ENCODE measurements around the gene GOLGA2.

The GOLGA2 gene

GRCh38 chr9:128262687-128263086 lies 13.1 kb downstream of the GOLGA2 start:
- no peak for DNase-seq (ENCODE audit: low read depth)

GRCh38 chr9:128260340-128260739 lies 15.5 kb downstream of the GOLGA2 start:
- DNase-seq (ENCODE audit: low read depth): no peak
- no peak overlapping the region for H3K4me3 ChIP-seq (ENCODE audit: low read depth, low read length)

More at GRCh38 chr9:128262687-128263086, 13.1 kb downstream of the GOLGA2 start:
- no peak overlapping the region for H3K4me3 ChIP-seq (ENCODE audit: low read depth, low read length)

- DNase-seq (ENCODE audit: low read depth): no peak
Observed at GRCh38 chr9:128259156-128259555, 16.7 kb downstream of the GOLGA2 start.

GRCh38 chr9:128258326-128258725 lies 17.5 kb downstream of the GOLGA2 start:
- no peak overlapping the region for H3K4me3 ChIP-seq (ENCODE audit: low read depth, low read length)
- no peak for DNase-seq (ENCODE audit: low read depth)

More at GRCh38 chr9:128259156-128259555, 16.7 kb downstream of the GOLGA2 start:
- H3K4me3 ChIP-seq (ENCODE audit: low read depth, low read length): no peak overlapping the region

GRCh38 chr9:128257907-128258306 lies 17.9 kb downstream of the GOLGA2 start:
- H3K4me3 ChIP-seq (ENCODE audit: low read depth, low read length): no peak overlapping the region

GRCh38 chr9:128257086-128257825 lies 18.6 kb downstream of the GOLGA2 start:
- DNase-seq (ENCODE audit: low read depth): no peak
- H3K4me3 ChIP-seq (ENCODE audit: low read depth, low read length): no peak overlapping the region

More at GRCh38 chr9:128257907-128258306, 17.9 kb downstream of the GOLGA2 start:
- no peak for DNase-seq (ENCODE audit: low read depth)

- H3K4me3 ChIP-seq (ENCODE audit: low read depth, low read length): no peak overlapping the region
- DNase-seq (ENCODE audit: low read depth): no peak
Observed at GRCh38 chr9:128254855-128255759, 20.7 kb downstream of the GOLGA2 start.

- no peak overlapping the region for H3K4me3 ChIP-seq (ENCODE audit: low read depth, low read length)
- no peak for DNase-seq (ENCODE audit: low read depth)
Observed at GRCh38 chr9:128254362-128254761, 21.4 kb downstream of the GOLGA2 start.

GRCh38 chr9:128253991-128254346 lies 21.8 kb downstream of the GOLGA2 start:
- no peak overlapping the region for H3K4me3 ChIP-seq (ENCODE audit: low read depth, low read length)
- DNase-seq (ENCODE audit: low read depth): no peak

GRCh38 chr9:128253140-128253990 lies 22.4 kb downstream of the GOLGA2 start:
- no peak overlapping the region for H3K4me3 ChIP-seq (ENCODE audit: low read depth, low read length)
- DNase-seq (ENCODE audit: low read depth): no peak

- DNase-seq (ENCODE audit: low read depth): no peak
- H3K4me3 ChIP-seq (ENCODE audit: low read depth, low read length): no peak overlapping the region
Observed at GRCh38 chr9:128252317-128253139, 23.3 kb downstream of the GOLGA2 start.

GRCh38 chr9:128251732-128252100 lies 24.1 kb downstream of the GOLGA2 start:
- no peak for DNase-seq (ENCODE audit: low read depth)
- no peak overlapping the region for H3K4me3 ChIP-seq (ENCODE audit: low read depth, low read length)

- no peak for DNase-seq (ENCODE audit: low read depth)
- H3K4me3 ChIP-seq (ENCODE audit: low read depth, low read length): peak overlapping the region; percentile 41
Observed at GRCh38 chr9:128250839-128251731, 24.7 kb downstream of the GOLGA2 start.

- peak overlapping the region; percentile 41 for H3K4me3 ChIP-seq (ENCODE audit: low read depth, low read length)
- DNase-seq (ENCODE audit: low read depth): no peak
Observed at GRCh38 chr9:128249908-128250838, 25.6 kb downstream of the GOLGA2 start.

GRCh38 chr9:128249558-128249907 lies 26.3 kb downstream of the GOLGA2 start:
- DNase-seq (ENCODE audit: low read depth): no peak
- no peak overlapping the region for H3K4me3 ChIP-seq (ENCODE audit: low read depth, low read length)

- DNase-seq (ENCODE audit: low read depth): no peak
- no peak overlapping the region for H3K4me3 ChIP-seq (ENCODE audit: low read depth, low read length)
Observed at GRCh38 chr9:128247226-128247803, 28.5 kb downstream of the GOLGA2 start.

- no peak for DNase-seq (ENCODE audit: low read depth)
- no peak overlapping the region for H3K4me3 ChIP-seq (ENCODE audit: low read depth, low read length)
Observed at GRCh38 chr9:128246471-128246870, 29.3 kb downstream of the GOLGA2 start.
